Immature natural killer cell (primary cell): ENCODE data around the gene AATK. TPM values are rescaled to one million over a fixed set of nuclear protein-coding genes. Genes with fewer than 3 reads are reported as not detected.
A peak's percentile ranks its signal among the peaks of the same experiment; 100 is the strongest.

Experiments used
- DNase-seq, 3 donors: peaks; one replicate each; pipeline ENCODE4 v3.0.0; 2022; ENCODE audit warnings: mixed read lengths in 1 of 3
- H3K27ac Mint-ChIP-seq, 6 donors: one replicate each; pipeline ENCODE4 v1.8.0; 2020; ENCODE audit warnings: mixed read lengths in 6 of 6, mild to moderate bottlenecking in 5 of 6, inconsistent platforms in 4 of 6, moderate library complexity in 3 of 6
- H3K27me3 Mint-ChIP-seq, 3 donors: one replicate each; pipeline ENCODE4 v1.8.0; 2020 to 2021; ENCODE audit warnings: low read depth in 3 of 3, mild to moderate bottlenecking in 3 of 3, mixed read lengths in 3 of 3, moderate library complexity in 3 of 3, inconsistent platforms in 1 of 3
- H3K36me3 Mint-ChIP-seq, 3 donors: one replicate each; pipeline ENCODE4 v1.8.0; 2020; ENCODE audit warnings: mixed read lengths in 3 of 3, inconsistent platforms in 2 of 3, mild to moderate bottlenecking in 2 of 3
- H3K4me1 Mint-ChIP-seq, 2 donors: one replicate each; pipeline ENCODE4 v1.8.0; 2020; ENCODE audit warnings: inconsistent platforms in 2 of 2, mild to moderate bottlenecking in 2 of 2, mixed read lengths in 2 of 2, moderate library complexity in 1 of 2
- H3K4me3 Mint-ChIP-seq, 5 donors: one replicate each; pipeline ENCODE4 v1.8.0; 2020; ENCODE audit warnings: mild to moderate bottlenecking in 5 of 5, mixed read lengths in 5 of 5, inconsistent platforms in 3 of 5, moderate library complexity in 3 of 5
- H3K9me3 Mint-ChIP-seq, 6 donors: one replicate each; pipeline ENCODE4 v1.8.0; 2020; ENCODE audit warnings: mild to moderate bottlenecking in 6 of 6, mixed read lengths in 6 of 6, inconsistent platforms in 4 of 6, moderate library complexity in 3 of 6
- polyA plus RNA-seq, 3 donors: library from polyadenylated mRNA; unstranded; fragments of 300-500 nt; fragmentation: Illumina TruSeq; gene quantifications; one replicate each; pipeline ENCODE4 v1.2.3, GENCODE V29; 2021

AATK gene
- polyA plus RNA-seq, 3 donors from 2014 or later, result 0.52 to 2.9 (median 0.97) TPM

- Mint-ChIP-seq H3K9me3 (no peaks in the 10 kb centered on the region), H3K27me3 (peaks cover 7 to 12% (median 7%) of the 10 kb centered on the region in 3 donors), H3K36me3 (no peaks in the 10 kb centered on the region), H3K4me3 (no peak overlapping the region), H3K4me1 (peaks cover 11 to 21% of the 10 kb centered on the region in 2 donors), H3K27ac (no peak overlapping the region)
- no peak for DNase-seq
Observed at GRCh38 chr17:81097943-81098308, 68.1 kb downstream of the AATK start.

DNA sequence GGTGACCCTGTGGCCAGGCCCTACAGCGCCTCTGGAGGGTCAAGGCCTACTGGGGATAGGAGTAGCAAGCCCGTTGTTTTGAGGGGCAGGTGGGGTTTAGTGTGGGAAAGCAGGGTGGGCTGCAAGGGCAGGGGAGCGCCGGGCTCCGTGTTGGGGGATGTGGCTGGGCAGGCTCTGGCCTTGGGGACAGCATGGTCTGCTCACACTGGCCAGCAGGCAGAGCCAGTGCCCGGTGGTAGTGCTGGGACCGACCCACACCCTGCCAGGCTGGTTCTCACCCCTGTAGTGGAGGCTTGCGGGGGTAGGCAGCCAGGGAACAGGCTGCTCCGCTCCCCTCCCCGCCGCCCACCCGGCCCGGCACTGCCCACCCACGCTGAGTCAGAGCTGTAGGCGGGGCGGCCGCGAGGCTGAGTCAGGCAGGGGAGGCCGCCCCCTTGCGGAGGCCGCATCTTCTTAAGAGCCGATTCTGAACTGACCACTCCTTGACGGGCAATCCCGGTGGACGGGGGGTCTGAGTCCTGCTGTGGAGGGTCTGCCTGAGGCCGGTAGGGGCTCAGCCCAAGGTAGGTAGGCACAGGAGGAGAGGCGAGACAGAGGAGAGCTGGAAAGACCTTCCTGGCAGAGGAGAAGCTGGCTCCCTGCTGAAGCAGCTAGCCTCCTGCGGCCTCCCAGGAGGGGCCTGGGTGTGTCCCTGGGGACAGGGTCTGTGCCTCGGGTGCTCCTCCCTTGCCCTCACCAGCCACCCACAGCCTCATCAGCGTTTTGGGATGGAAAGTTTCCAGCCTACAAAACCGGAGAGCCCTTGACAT lies 68.7 kb downstream of the AATK start:
- H3K27ac Mint-ChIP-seq, result peak overlapping the region in 1 of 6 donors; percentile 70

DNA sequence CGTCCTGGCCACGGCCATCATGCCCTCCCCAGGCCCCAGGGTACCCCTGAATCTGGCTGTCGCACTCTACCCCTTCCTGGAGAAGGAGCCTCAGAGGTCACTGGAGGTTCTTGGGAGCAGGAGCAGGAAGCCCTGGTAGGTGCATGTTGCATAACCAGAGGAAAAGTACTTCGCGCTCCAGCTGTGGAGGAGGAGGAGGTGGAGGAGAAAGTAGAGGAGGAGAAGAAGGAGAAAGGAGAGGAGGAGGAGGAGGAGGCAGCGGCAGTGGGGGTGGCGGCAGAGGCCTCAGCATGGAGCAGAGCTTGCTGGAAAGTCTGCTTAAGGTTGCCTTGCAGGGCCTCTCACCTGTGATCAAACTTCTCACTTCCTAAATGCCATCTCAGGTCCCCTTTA lies 69.3 kb downstream of the AATK start:
- peaks cover 7 to 12% (median 7%) of the 10 kb centered on the region in 3 donors for H3K27me3 Mint-ChIP-seq
- H3K9me3 Mint-ChIP-seq, result no peaks in the 10 kb centered on the region
- H3K4me3 Mint-ChIP-seq, result no peak overlapping the region
- H3K4me1 Mint-ChIP-seq, result peaks cover 11 to 21% of the 10 kb centered on the region in 2 donors
- no peak for DNase-seq
- peak overlapping the region in 2 of 6 donors; percentile 49 to 79 for H3K27ac Mint-ChIP-seq
- H3K36me3 Mint-ChIP-seq, result no peaks in the 10 kb centered on the region

More for the DNA sequence above, 68.7 kb downstream of the AATK start:
- H3K36me3 Mint-ChIP-seq, result no peaks in the 10 kb centered on the region
- peak; percentile 44 to 59 (median 47) for DNase-seq
- peaks cover 7 to 12% (median 7%) of the 10 kb centered on the region in 3 donors for H3K27me3 Mint-ChIP-seq
- H3K4me3 Mint-ChIP-seq, result peak overlapping the region in 2 of 5 donors; percentile 46 to 60
- peaks cover 11 to 21% of the 10 kb centered on the region in 2 donors for H3K4me1 Mint-ChIP-seq
- H3K9me3 Mint-ChIP-seq, result no peaks in the 10 kb centered on the region

DNA sequence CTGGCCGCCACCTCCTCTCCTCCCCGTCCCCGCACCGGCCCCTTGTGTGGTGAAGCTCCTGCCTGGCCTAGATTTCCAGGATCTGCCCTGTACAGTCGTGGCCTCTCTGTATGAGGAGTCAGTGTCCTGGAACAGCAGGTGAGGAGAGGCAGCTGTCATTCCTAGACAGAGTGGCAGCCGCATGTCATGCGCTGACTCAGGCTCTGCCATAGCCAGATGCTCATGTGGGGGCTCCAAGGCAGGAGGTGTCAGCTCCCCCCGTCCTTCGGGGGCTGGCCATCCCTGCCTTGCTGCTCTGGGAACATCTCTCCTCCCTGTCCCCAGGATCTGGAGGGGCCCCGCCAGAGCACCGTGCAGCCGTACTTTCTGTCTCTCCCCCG lies 70.6 kb downstream of the AATK start:
- H3K9me3 Mint-ChIP-seq, result no peaks in the 10 kb centered on the region
- H3K4me3 Mint-ChIP-seq, result peak overlapping the region in 4 of 5 donors; percentile 66 to 77 (median 73)
- peaks cover 7 to 12% (median 7%) of the 10 kb centered on the region in 3 donors for H3K27me3 Mint-ChIP-seq
- peaks cover 11 to 21% of the 10 kb centered on the region in 2 donors for H3K4me1 Mint-ChIP-seq
- H3K27ac Mint-ChIP-seq, result peak overlapping the region in 5 of 6 donors; percentile 64 to 93 (median 86)
- H3K36me3 Mint-ChIP-seq, result no peaks in the 10 kb centered on the region
- peak in 1 of 3 donors; percentile 16 for DNase-seq

- Mint-ChIP-seq H3K4me3 (peak overlapping the region; percentile 21 to 77 (median 70)), H3K27ac (peak overlapping the region; percentile 64 to 94 (median 88)), H3K36me3 (no peaks in the 10 kb centered on the region), H3K27me3 (peaks cover 7 to 12% (median 7%) of the 10 kb centered on the region in 3 donors), H3K9me3 (no peaks in the 10 kb centered on the region), H3K4me1 (peaks cover 11 to 21% of the 10 kb centered on the region in 2 donors)
- peak; percentile 86 to 89 (median 87) for DNase-seq
Observed at GRCh38 chr17:81094509-81095382, 71.3 kb downstream of the AATK start.

GRCh38 chr17:81093619-81094508 lies 72.2 kb downstream of the AATK start:
- Mint-ChIP-seq H3K27ac (peak overlapping the region; percentile 64 to 94 (median 88)), H3K4me3 (peak overlapping the region in 4 of 5 donors; percentile 66 to 77 (median 73)), H3K27me3 (peaks cover 7 to 12% (median 7%) of the 10 kb centered on the region in 3 donors), H3K4me1 (peaks cover 11 to 21% of the 10 kb centered on the region in 2 donors), H3K9me3 (no peaks in the 10 kb centered on the region), H3K36me3 (no peaks in the 10 kb centered on the region)
- no peak for DNase-seq

DNA sequence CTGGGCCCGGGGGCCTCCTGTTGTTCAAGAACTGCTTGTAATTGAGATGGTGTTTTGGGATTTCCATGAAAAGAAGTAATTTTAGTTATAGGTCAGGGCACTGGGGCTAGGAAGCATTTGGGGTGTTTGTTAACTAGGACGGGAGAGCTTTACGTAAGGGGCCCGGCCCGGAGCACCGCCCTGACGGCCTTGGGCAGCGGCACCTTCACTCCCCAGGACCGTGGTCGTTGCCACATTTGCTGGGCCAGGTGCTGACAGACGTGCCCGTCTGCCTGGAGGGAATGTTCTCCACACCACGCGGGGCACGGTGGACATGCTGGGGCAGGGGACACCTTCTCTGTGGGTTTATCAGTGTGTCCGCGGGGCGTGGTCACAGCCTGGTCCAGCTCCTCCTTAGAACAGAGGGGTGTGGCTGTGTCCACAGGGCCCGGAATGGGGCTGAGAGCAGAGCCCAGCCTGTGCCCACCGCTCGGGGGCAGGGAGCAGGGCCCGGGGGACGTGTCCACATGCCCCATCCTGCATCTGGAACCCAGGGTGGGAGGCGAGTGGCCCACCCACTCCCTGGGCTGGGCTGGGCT lies 73.4 kb downstream of the AATK start:
- no peak for DNase-seq
- Mint-ChIP-seq H3K27me3 (peaks cover 7 to 14% (median 7%) of the 10 kb centered on the region in 3 donors), H3K27ac (peak overlapping the region in 2 of 6 donors; percentile 37 to 78), H3K9me3 (no peaks in the 10 kb centered on the region), H3K36me3 (no peaks in the 10 kb centered on the region), H3K4me1 (peaks cover 11 to 21% of the 10 kb centered on the region in 2 donors), H3K4me3 (no peak overlapping the region)

DNA sequence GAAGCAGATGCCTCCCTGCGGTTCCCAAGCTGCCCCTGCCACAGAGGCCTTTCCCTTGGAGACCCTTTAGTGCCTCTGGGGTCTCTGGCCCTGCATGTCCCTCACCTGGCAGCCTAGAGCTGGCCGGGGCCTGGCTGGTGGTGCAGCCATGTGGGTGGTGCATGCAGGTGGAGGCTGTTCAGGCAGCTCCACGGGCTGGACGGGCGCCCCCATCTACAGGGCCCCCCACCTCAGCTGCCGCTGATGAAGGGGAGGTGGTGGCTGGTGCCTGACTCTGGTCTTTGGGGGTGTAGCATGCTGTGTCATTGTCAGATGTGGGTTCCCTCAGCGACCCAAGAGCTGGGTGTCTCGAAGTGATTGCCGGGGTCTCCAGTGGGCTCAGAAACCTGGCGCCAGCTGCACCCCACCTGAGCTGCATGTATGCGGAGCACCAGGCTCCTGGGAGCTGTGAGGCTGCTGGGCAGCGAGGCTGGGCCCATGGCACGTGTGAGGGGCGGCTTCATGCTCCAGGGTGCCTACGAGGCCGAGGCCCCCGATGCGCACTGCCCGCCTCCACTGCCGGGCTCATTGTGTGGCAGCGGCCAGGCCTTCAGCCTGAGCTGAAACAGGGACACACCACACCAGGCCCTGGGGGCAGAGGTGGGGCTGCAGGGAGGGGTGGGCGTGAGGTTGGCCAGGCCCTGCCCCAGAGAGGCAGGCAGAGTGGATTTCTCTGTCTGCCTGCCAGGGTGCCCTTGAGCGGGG lies 74.1 kb downstream of the AATK start:
- peaks cover 9 to 21% of the 10 kb centered on the region in 2 donors for H3K4me1 Mint-ChIP-seq
- DNase-seq, result no peak
- no peaks in the 10 kb centered on the region for H3K36me3 Mint-ChIP-seq
- peak overlapping the region in 2 of 6 donors; percentile 37 to 78 for H3K27ac Mint-ChIP-seq
- no peak overlapping the region for H3K4me3 Mint-ChIP-seq
- peaks cover 7 to 14% (median 7%) of the 10 kb centered on the region in 3 donors for H3K27me3 Mint-ChIP-seq
- H3K9me3 Mint-ChIP-seq, result no peaks in the 10 kb centered on the region

DNA sequence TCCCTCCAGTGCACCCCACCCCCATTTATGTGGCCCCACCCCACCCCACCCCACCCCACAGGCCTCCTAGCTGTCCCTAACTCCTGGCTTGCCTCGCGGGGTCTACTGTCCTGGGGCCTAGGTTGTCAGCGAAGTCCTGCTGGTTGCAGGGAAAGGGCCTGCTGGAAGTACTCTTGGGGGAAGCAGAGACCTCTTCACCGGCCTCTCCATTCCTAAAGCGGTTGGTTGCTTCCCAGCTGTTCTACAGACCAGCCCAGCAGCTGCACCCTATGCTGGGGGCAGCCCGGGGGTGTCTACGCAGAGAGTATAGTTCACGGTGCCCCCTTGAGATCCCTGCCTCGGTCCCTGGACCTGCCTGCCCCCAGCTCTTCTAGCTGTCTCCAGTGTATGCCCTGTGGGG lies 74.9 kb downstream of the AATK start:
- H3K4me3 Mint-ChIP-seq, result no peak overlapping the region
- H3K4me1 Mint-ChIP-seq, result peaks cover 9 to 20% of the 10 kb centered on the region in 2 donors
- H3K9me3 Mint-ChIP-seq, result no peaks in the 10 kb centered on the region
- no peaks in the 10 kb centered on the region for H3K36me3 Mint-ChIP-seq
- no peak overlapping the region for H3K27ac Mint-ChIP-seq
- DNase-seq, result no peak
- peaks cover 7 to 12% (median 7%) of the 10 kb centered on the region in 3 donors for H3K27me3 Mint-ChIP-seq

GRCh38 chr17:81090361-81091136 lies 75.5 kb downstream of the AATK start:
- H3K27me3 Mint-ChIP-seq, result peaks cover 7 to 12% (median 8%) of the 10 kb centered on the region in 3 donors
- no peak for DNase-seq
- no peaks in the 10 kb centered on the region for H3K9me3 Mint-ChIP-seq
- H3K4me3 Mint-ChIP-seq, result no peak overlapping the region
- peaks cover 8 to 14% of the 10 kb centered on the region in 2 donors for H3K4me1 Mint-ChIP-seq
- H3K36me3 Mint-ChIP-seq, result no peaks in the 10 kb centered on the region
- H3K27ac Mint-ChIP-seq, result no peak overlapping the region

GRCh38 chr17:81086789-81087551 lies 79.1 kb downstream of the AATK start:
- no peak for DNase-seq
- H3K4me3 Mint-ChIP-seq, result no peak overlapping the region
- no peak overlapping the region for H3K27ac Mint-ChIP-seq

More at GRCh38 chr17:81086789-81087551, 79.1 kb downstream of the AATK start:
- no peaks in the 10 kb centered on the region for H3K9me3 Mint-ChIP-seq
- H3K27me3 Mint-ChIP-seq, result peaks cover 0 to 2% (median 2%) of the 10 kb centered on the region in 3 donors
- H3K36me3 Mint-ChIP-seq, result no peaks in the 10 kb centered on the region
- H3K4me1 Mint-ChIP-seq, result no peaks in the 10 kb centered on the region
